H9 (cell line): ENCODE measurements around the gene NSL1. TPM values are rescaled to one million over a fixed set of nuclear protein-coding genes. Genes with fewer than 3 reads are reported as not detected.

Source experiments
- DNase-seq: peaks from one replicate; pipeline ENCODE4 v3.0.0-alpha.2; 2017
- H2AFZ ChIP-seq: one replicate; pipeline ENCODE4 v1.6.1; 2013; ENCODE audit warnings: mild to moderate bottlenecking, low read length, control low read depth, moderate library complexity
- H2AK5ac ChIP-seq: 2 replicates; pipeline ENCODE4 v1.6.1; 2013; ENCODE audit warnings: low read length, control low read depth, mixed read lengths; ENCODE audit not compliant: insufficient read length
- H2BK120ac ChIP-seq: one replicate; pipeline ENCODE4 v1.6.1; 2013; ENCODE audit warnings: low read depth, mild to moderate bottlenecking, low read length, control low read depth, inconsistent platforms; ENCODE audit not compliant: poor library complexity, severe bottlenecking
- H2BK12ac ChIP-seq: 2 replicates; pipeline ENCODE4 v1.6.1; 2013; ENCODE audit warnings: low read length, control low read depth, mixed read lengths, low read depth; ENCODE audit not compliant: insufficient read length
- H2BK15ac ChIP-seq: 2 replicates; pipeline ENCODE4 v1.6.1; 2013; ENCODE audit warnings: low read depth, low read length, control low read depth
- H2BK20ac ChIP-seq: one replicate; pipeline ENCODE4 v1.6.1; 2013; ENCODE audit warnings: low read depth, mild to moderate bottlenecking, low read length, control low read depth, inconsistent platforms; ENCODE audit not compliant: poor library complexity, severe bottlenecking
- H2BK5ac ChIP-seq: 2 replicates; pipeline ENCODE4 v1.6.1; 2013; ENCODE audit warnings: low read length, control low read depth, mixed read lengths; ENCODE audit not compliant: insufficient read length
- H3K14ac ChIP-seq: 2 replicates; pipeline ENCODE4 v1.6.1; 2013; ENCODE audit warnings: low read length, control low read depth; ENCODE audit not compliant: insufficient read depth
- H3K18ac ChIP-seq: 2 replicates; pipeline ENCODE4 v1.6.1; 2013; ENCODE audit warnings: low read depth, mild to moderate bottlenecking, mixed read lengths, low read length, control low read depth; ENCODE audit not compliant: insufficient read length
- H3K23ac ChIP-seq: 2 replicates; pipeline ENCODE4 v1.6.1; 2013; ENCODE audit warnings: low read length, control low read depth, mixed read lengths, low read depth; ENCODE audit not compliant: insufficient read length
- H3K23me2 ChIP-seq: 2 replicates; pipeline ENCODE4 v1.6.1; 2013; ENCODE audit warnings: low read depth, mild to moderate bottlenecking, mixed read lengths, low read length, control low read depth; ENCODE audit not compliant: insufficient read length, poor library complexity, severe bottlenecking
- H3K27ac ChIP-seq: 2 replicates; pipeline ENCODE4 v1.5.1; 2013; ENCODE audit warnings: low read length, control low read depth, mixed read lengths, low read depth; ENCODE audit not compliant: insufficient read length
- H3K27me3 ChIP-seq: 2 replicates; pipeline ENCODE4 v1.6.1; 2013; ENCODE audit warnings: low read length, control low read depth, inconsistent platforms; ENCODE audit not compliant: insufficient read depth
- H3K4ac ChIP-seq: 2 replicates; pipeline ENCODE4 v1.6.1; 2013; ENCODE audit warnings: low read depth, mild to moderate bottlenecking, control low read depth, inconsistent platforms, low read length, moderate library complexity
- H3K4me1 ChIP-seq: 2 replicates; pipeline ENCODE4 v1.6.1; 2013; ENCODE audit warnings: low read length, control low read depth, inconsistent platforms; ENCODE audit not compliant: insufficient read depth
- H3K4me2 ChIP-seq: 2 replicates; pipeline ENCODE4 v1.6.1; 2013; ENCODE audit warnings: low read length, control low read depth, mixed read lengths; ENCODE audit not compliant: insufficient read length, insufficient read depth
- H3K56ac ChIP-seq: 2 replicates; pipeline ENCODE4 v1.6.1; 2013; ENCODE audit warnings: low read depth, mild to moderate bottlenecking, mixed read lengths, low read length, control low read depth; ENCODE audit not compliant: insufficient read length
- H3K79me1 ChIP-seq: 2 replicates; pipeline ENCODE4 v1.6.1; 2013; ENCODE audit warnings: low read depth, mild to moderate bottlenecking, moderate library complexity, low read length, control low read depth, inconsistent platforms; ENCODE audit not compliant: insufficient read depth, poor library complexity, severe bottlenecking
- H3K79me2 ChIP-seq: 2 replicates; pipeline ENCODE4 v1.6.1; 2013; ENCODE audit warnings: low read length, control low read depth, inconsistent platforms; ENCODE audit not compliant: insufficient read depth
- H3K9ac ChIP-seq: 2 replicates; pipeline ENCODE4 v1.6.1; 2013; ENCODE audit warnings: low read length, control low read depth, mixed read lengths; ENCODE audit not compliant: insufficient read length; ENCODE audit errors: extremely low read depth
- H3K9me3 ChIP-seq: one replicate; pipeline ENCODE4 v1.6.1; 2013; ENCODE audit warnings: low read depth, low read length, inconsistent platforms; ENCODE audit not compliant: control insufficient read depth
- H3T11ph ChIP-seq: one replicate; pipeline ENCODE4 v1.6.1; 2013; ENCODE audit warnings: mild to moderate bottlenecking, low read length, control low read depth, inconsistent platforms
- H4K20me1 ChIP-seq: one replicate; pipeline ENCODE4 v1.6.1; 2013; ENCODE audit not compliant: control insufficient read depth, insufficient read length, insufficient read depth
- H4K5ac ChIP-seq: 2 replicates; pipeline ENCODE4 v1.6.1; 2013; ENCODE audit warnings: low read depth, mild to moderate bottlenecking, mixed read lengths, low read length, control low read depth; ENCODE audit not compliant: insufficient read length
- H4K8ac ChIP-seq: replicated peaks from 2 replicates; pipeline ENCODE4 v1.6.1; 2013; ENCODE audit warnings: low read length, control low read depth, mixed read lengths, low read depth; ENCODE audit not compliant: insufficient read length
- H4K91ac ChIP-seq: 2 replicates; pipeline ENCODE4 v1.6.1; 2013; ENCODE audit warnings: low read depth, mild to moderate bottlenecking, moderate library complexity, mixed read lengths, low read length, control low read depth; ENCODE audit not compliant: insufficient read length
- H3K27ac Mint-ChIP-seq, 3 experiments: 2 replicates in 2 of 3; 3 replicates in 1 of 3; pipeline ENCODE4 v1.8.0; 2020 to 2021; ENCODE audit warnings: mixed read lengths in 3 of 3, mild to moderate bottlenecking in 1 of 3, moderate library complexity in 1 of 3
- H3K27me3 Mint-ChIP-seq: 2 replicates; pipeline ENCODE4 v1.8.0; 2021; ENCODE audit warnings: low read depth, mild to moderate bottlenecking, moderate library complexity, mixed read lengths
- H3K36me3 Mint-ChIP-seq, 3 experiments: 2 replicates in 2 of 3; 3 replicates in 1 of 3; pipeline ENCODE4 v1.8.0; 2020 to 2021; ENCODE audit warnings: low read depth in 3 of 3, mixed read lengths in 3 of 3; ENCODE audit not compliant: insufficient read depth in 1 of 3
- H3K4me1 Mint-ChIP-seq, 2 experiments: 2 replicates each; pipeline ENCODE4 v1.8.0; 2020; ENCODE audit warnings: mixed read lengths in 2 of 2
- H3K4me3 Mint-ChIP-seq, 2 experiments: 2 replicates in 1 of 2; 3 replicates in 1 of 2; pipeline ENCODE4 v1.8.0; 2020 to 2021; ENCODE audit warnings: mild to moderate bottlenecking in 2 of 2, mixed read lengths in 2 of 2, moderate library complexity in 1 of 2
- H3K9me3 Mint-ChIP-seq, 2 experiments: 2 replicates in 1 of 2; 3 replicates in 1 of 2; pipeline ENCODE4 v1.8.0; 2020; ENCODE audit warnings: mild to moderate bottlenecking in 2 of 2, mixed read lengths in 2 of 2, moderate library complexity in 1 of 2
- WGBS: extraction: QIAGEN DNeasy Blood & Tissue Kit; methylation state at CpG from one replicate; pipeline ENCODE4 v1.1.7; 2013; ENCODE audit warnings: missing lambda C conversion rate, low lambda C conversion rate, mixed read lengths; ENCODE audit not compliant: insufficient read length; ENCODE audit errors: extremely low coverage; 5-methylcytosine and 5-hydroxymethylcytosine counted together
- total RNA-seq: library from RNA; stranded (reverse); gene quantifications from 2 replicates; pipeline ENCODE4 v1.2.1, GENCODE V29; 2021
- TF ChIP-seq, protein P1 (sequence below): fragments of 200-600 bp; sonication (generic); conservative IDR thresholded peaks from 3 replicates; pipeline ENCODE4 v1.8.0; 2021; ENCODE audit warnings: antibody characterized with exemption, mild to moderate bottlenecking

NSL1 gene
- total RNA-seq, 1 experiment from 2014 or later = 49.3 TPM

DNA sequence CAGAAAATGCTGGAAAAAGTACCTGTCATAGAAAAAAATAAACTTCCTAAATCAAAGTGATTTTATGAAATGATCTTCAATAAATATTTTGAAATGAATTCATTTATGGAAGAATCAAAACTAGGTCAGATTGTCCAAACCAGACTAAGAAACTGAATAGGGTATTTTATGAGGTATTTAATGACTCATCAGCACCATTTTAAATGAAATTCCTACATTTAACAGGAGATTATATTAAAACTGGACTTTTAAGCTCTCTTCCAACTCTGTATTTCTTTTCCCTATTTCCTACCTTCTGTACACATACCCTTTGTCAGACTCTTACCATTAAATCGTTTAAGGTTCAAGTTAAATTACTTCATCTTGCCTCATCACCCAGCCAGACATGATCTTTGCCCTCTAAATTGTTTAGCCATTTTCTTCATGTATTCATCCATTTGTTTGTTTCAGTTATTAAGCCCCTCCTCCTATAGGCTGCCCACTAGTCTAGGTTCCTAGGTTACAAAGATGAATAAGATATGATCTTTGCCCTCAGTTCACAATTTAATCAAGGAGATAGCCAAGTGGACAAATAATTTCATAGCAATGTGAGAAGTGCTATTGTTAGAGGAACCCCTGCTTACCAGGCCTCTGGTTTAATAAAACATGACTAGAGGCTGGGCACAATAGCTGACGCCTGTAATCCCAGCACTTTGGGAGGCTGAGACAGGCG, 25.1 kb upstream of the NSL1 start:
- no peak overlapping the region for H3K4me2 ChIP-seq
- no peaks in the 10 kb centered on the region for H3K79me2 ChIP-seq
- no peak overlapping the region for H4K5ac ChIP-seq
- Mint-ChIP-seq H3K27ac (no peak overlapping the region), H3K4me1 (peaks cover 11% of the 10 kb centered on the region in 2 experiments), H3K4me3 (no peak overlapping the region), H3K36me3 (peaks cover 0 to 2% (median 0%) of the 10 kb centered on the region in 3 experiments; a peak in 1 of 7 replicates), H3K27me3 (no peaks in the 10 kb centered on the region; the same call in 1 of the 2 replicates), H3K9me3 (no peaks in the 10 kb centered on the region)
- H4K20me1 ChIP-seq = no peaks in the 10 kb centered on the region
- H3K18ac ChIP-seq = no peak overlapping the region
- H4K91ac ChIP-seq = no peak overlapping the region
- no peaks in the 10 kb centered on the region for H3K79me1 ChIP-seq
- H2BK12ac ChIP-seq = no peak overlapping the region
- no peak overlapping the region for H2BK20ac ChIP-seq
- TF ChIP-seq, protein P1, sequence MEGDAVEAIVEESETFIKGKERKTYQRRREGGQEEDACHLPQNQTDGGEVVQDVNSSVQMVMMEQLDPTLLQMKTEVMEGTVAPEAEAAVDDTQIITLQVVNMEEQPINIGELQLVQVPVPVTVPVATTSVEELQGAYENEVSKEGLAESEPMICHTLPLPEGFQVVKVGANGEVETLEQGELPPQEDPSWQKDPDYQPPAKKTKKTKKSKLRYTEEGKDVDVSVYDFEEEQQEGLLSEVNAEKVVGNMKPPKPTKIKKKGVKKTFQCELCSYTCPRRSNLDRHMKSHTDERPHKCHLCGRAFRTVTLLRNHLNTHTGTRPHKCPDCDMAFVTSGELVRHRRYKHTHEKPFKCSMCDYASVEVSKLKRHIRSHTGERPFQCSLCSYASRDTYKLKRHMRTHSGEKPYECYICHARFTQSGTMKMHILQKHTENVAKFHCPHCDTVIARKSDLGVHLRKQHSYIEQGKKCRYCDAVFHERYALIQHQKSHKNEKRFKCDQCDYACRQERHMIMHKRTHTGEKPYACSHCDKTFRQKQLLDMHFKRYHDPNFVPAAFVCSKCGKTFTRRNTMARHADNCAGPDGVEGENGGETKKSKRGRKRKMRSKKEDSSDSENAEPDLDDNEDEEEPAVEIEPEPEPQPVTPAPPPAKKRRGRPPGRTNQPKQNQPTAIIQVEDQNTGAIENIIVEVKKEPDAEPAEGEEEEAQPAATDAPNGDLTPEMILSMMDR = no peak
- no peak overlapping the region for H3K23ac ChIP-seq
- H3K56ac ChIP-seq = no peak overlapping the region
- 0 out of 2 replicates have a peak, but pooled peaks cover 3% of the 10 kb centered on the region for H3K4me1 ChIP-seq
- H2AFZ ChIP-seq = no peak overlapping the region
- H3K14ac ChIP-seq = no peak overlapping the region
- no peak overlapping the region for H2BK15ac ChIP-seq
- H2BK120ac ChIP-seq = no peak overlapping the region
- H3K9ac ChIP-seq = no peak overlapping the region
- H3K23me2 ChIP-seq = no peaks in the 10 kb centered on the region
- H3T11ph ChIP-seq = no peak overlapping the region
- H2BK5ac ChIP-seq = no peak overlapping the region
- no peak overlapping the region for H2AK5ac ChIP-seq
- no peak for DNase-seq
- no peak overlapping the region for H3K27ac ChIP-seq
- no CpG with 5 or more reads among the region's 3 CpGs for WGBS
- no peak overlapping the region for H4K8ac ChIP-seq
- no peaks in the 10 kb centered on the region for H3K27me3 ChIP-seq
- no peaks in the 10 kb centered on the region for H3K9me3 ChIP-seq
- H3K4ac ChIP-seq = no peak overlapping the region
